Measurements from ENCODE around the gene DRGX.

Gene DRGX

DNA sequence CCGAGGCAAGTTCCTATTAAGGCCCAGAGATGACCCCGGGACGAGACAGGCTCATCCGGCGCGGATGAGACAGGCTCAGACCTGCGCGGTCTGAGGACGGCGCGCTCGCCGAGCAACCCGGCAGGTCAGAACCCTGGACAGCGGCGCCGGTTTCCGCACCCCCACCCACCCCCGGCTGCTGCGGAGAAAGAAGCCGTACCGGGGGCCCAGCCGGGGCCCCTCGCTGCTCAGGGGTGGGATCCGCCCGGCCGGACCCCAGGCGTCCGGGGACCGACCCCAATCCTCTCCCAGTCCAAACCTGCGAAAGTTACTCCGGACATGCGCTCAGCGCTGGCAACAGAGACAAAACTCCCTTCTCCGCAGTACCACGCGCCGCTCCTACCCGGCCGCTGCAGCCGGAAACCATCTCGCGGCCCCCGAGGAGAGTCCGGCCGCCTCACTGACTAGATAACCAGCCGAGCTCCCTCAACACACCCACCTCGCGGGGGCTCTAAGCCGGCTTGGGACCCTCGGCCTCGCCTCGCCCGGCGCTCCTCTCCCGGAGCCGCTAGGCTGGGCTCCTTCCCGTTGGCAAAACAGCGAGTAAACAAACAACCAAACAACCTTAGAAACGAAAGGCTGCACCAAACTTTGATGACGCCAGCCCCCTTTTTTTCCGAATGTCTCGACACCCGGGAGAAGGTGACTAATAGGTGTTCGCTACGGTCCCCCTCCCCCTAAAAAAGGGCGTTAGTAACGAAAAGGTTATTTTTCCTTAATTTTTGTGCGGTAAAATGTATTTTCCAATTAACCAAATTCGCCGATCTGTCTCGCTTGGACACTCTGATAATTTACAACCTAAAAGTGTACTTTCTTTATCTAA, 2.3 kb upstream of the DRGX start:
- DNase-seq (ENCODE audit: low read depth in 1 of 2, low spot score in 1 of 2), result peak; percentile 31 to 36
- Histone ChIP-seq H3K27me3 (ENCODE audit: insufficient read depth, poor library complexity, severe bottlenecking) (peaks cover 64% of the 10 kb centered on the region), H3K27ac (replicated peaks) (no peak overlapping the region), H3K4me3 (replicated peaks; ENCODE audit: insufficient read depth, low read length) (peak overlapping the region; percentile 9; the same call in 1 of the 2 replicates)
- TF ChIP-seq SPI1 (IDR thresholded peaks at IDR 0.05; ENCODE audit: borderline replicate concordance, low read depth), result no peak
- TF ChIP-seq, protein P1, sequence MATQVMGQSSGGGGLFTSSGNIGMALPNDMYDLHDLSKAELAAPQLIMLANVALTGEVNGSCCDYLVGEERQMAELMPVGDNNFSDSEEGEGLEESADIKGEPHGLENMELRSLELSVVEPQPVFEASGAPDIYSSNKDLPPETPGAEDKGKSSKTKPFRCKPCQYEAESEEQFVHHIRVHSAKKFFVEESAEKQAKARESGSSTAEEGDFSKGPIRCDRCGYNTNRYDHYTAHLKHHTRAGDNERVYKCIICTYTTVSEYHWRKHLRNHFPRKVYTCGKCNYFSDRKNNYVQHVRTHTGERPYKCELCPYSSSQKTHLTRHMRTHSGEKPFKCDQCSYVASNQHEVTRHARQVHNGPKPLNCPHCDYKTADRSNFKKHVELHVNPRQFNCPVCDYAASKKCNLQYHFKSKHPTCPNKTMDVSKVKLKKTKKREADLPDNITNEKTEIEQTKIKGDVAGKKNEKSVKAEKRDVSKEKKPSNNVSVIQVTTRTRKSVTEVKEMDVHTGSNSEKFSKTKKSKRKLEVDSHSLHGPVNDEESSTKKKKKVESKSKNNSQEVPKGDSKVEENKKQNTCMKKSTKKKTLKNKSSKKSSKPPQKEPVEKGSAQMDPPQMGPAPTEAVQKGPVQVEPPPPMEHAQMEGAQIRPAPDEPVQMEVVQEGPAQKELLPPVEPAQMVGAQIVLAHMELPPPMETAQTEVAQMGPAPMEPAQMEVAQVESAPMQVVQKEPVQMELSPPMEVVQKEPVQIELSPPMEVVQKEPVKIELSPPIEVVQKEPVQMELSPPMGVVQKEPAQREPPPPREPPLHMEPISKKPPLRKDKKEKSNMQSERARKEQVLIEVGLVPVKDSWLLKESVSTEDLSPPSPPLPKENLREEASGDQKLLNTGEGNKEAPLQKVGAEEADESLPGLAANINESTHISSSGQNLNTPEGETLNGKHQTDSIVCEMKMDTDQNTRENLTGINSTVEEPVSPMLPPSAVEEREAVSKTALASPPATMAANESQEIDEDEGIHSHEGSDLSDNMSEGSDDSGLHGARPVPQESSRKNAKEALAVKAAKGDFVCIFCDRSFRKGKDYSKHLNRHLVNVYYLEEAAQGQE (IDR thresholded peaks at IDR 0.05; ENCODE audit: insufficient replicate concordance, low read depth), result peak; percentile 97

DNA sequence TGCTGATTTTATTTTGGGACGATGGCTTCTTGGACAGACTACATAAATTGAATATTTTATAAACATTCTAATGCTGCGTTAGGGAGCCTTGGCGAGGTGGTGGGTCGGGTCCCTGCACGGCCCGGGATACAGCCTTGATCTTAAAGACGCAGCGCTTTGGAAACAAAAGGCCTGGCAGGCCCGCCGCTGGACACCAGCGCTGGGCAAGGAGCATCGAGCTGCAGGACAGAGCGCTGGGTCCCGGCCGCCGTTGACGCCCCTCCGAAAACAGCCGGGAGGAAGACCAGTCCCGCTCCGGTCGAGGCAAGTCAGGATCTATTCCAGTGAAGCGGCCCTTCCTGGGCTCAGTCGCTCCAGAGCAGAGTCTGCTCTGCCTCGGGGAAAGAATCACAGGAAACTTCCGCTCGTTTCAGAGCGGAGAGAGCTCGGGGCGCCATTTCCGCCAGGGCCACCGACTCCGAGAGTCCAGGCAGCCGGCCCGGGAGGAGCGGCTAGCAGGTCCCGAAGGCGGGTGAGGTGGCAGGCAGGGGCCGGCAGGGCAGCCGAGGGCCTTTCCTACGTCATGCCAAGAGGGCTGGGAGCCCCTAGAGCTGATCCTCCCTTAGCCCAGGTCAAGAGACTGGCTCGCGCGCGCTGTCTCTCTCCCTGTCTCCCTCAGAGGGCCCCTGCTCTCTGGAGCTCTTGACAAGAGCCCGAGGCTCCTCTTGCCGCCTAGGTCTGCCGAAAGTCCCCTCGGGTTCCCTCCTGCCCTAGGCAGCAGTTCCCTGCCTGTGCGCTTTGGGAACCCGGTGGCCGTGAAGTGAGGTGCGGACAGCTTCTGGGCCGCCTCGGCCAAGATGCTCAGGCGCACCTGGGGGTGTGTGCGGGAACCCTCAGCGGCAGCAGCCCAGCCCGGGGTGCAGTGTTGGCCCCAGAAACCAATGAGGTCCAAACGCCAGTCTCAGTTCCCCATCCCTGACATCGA, 1.4 kb upstream of the DRGX start:
- Histone ChIP-seq H3K27me3 (ENCODE audit: insufficient read depth, poor library complexity, severe bottlenecking) (peaks cover 64% of the 10 kb centered on the region), H3K4me3 (replicated peaks; ENCODE audit: insufficient read depth, low read length) (no peak overlapping the region), H3K27ac (replicated peaks) (no peak overlapping the region)
- DNase-seq (ENCODE audit: low read depth in 1 of 2, low spot score in 1 of 2), result no peak
- TF ChIP-seq, protein P1 (IDR thresholded peaks at IDR 0.05; ENCODE audit: insufficient replicate concordance, low read depth), result no peak
- TF ChIP-seq GABPA (IDR thresholded peaks at IDR 0.05; ENCODE audit: low read depth) (no peak), POLR2AphosphoS5 (IDR thresholded peaks at IDR 0.05; ENCODE audit: low read depth) (no peak), SPI1 (IDR thresholded peaks at IDR 0.05; ENCODE audit: borderline replicate concordance, low read depth) (no peak)
- TF ChIP-seq, protein P2, sequence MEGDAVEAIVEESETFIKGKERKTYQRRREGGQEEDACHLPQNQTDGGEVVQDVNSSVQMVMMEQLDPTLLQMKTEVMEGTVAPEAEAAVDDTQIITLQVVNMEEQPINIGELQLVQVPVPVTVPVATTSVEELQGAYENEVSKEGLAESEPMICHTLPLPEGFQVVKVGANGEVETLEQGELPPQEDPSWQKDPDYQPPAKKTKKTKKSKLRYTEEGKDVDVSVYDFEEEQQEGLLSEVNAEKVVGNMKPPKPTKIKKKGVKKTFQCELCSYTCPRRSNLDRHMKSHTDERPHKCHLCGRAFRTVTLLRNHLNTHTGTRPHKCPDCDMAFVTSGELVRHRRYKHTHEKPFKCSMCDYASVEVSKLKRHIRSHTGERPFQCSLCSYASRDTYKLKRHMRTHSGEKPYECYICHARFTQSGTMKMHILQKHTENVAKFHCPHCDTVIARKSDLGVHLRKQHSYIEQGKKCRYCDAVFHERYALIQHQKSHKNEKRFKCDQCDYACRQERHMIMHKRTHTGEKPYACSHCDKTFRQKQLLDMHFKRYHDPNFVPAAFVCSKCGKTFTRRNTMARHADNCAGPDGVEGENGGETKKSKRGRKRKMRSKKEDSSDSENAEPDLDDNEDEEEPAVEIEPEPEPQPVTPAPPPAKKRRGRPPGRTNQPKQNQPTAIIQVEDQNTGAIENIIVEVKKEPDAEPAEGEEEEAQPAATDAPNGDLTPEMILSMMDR (IDR thresholded peaks at IDR 0.05; ENCODE audit: insufficient read depth, low read length), result no peak

DNA sequence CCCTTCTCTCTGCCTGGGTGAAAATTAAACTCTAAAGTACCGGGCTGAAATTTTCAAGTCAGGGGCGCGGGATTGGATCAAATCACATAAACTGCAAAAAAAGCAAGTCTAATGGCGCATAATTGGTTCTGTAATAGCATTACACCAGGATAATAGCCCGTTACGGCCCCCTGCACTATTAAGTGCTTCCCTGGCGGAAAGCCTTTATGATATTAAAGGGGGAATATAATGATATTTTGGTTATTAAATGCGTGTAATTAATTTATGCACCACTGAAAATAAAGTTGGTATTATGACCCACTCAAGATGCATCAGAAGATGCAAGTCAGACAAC, 744 bp upstream of the DRGX start:
- Histone ChIP-seq H3K27me3 (ENCODE audit: insufficient read depth, poor library complexity, severe bottlenecking) (peaks cover 64% of the 10 kb centered on the region), H3K4me3 (replicated peaks; ENCODE audit: insufficient read depth, low read length) (no peak overlapping the region), H3K27ac (replicated peaks) (no peak overlapping the region)
- TF ChIP-seq GABPA (IDR thresholded peaks at IDR 0.05; ENCODE audit: low read depth), result no peak
- TF ChIP-seq, protein P1 (IDR thresholded peaks at IDR 0.05; ENCODE audit: insufficient replicate concordance, low read depth), result no peak
- no peak for DNase-seq (ENCODE audit: low read depth in 1 of 2, low spot score in 1 of 2)
